HEK293T (cell line): ENCODE data around the gene LMNTD1.

Experiments
- CTCF ChIA-PET: fragments of 350-600 bp; formaldehyde crosslinking; extraction: SDS; loops from one replicate; lab custom pipeline; 2021; ENCODE audit warnings: antibody characterized with exemption, inconsistent platforms; lab: Yijun Ruan, JAX
- POLR2A ChIA-PET: fragments of 350-600 bp; formaldehyde crosslinking; extraction: SDS; loops from one replicate; lab custom pipeline; 2020; ENCODE audit warnings: antibody characterized with exemption, inconsistent platforms; lab: Yijun Ruan, JAX
- DNase-seq: peaks from one replicate; pipeline ENCODE4 v3.0.0; 2012; ENCODE audit warnings: mixed read lengths; ENCODE audit errors: extremely low spot score
- ARNT ChIP-seq: fragments of 450-650 bp; IDR thresholded peaks from 2 replicates; pipeline ENCODE4 v1.6.1; 2017; ENCODE audit warnings: mild to moderate bottlenecking
- BHLHE40 ChIP-seq: fragments of 450-650 bp; IDR thresholded peaks from 2 replicates; pipeline ENCODE4 v1.6.1; 2016; ENCODE audit warnings: mild to moderate bottlenecking, moderate library complexity, borderline replicate concordance
- CTBP1 ChIP-seq: fragments of 450-650 bp; IDR thresholded peaks from 2 replicates; pipeline ENCODE4 v1.6.1; 2016; ENCODE audit warnings: borderline replicate concordance
- ELF4 ChIP-seq: fragments of 450-650 bp; IDR thresholded peaks from 2 replicates; pipeline ENCODE4 v1.6.1; 2017; ENCODE audit warnings: antibody characterized with exemption
- FOXA1 ChIP-seq: fragments of 450-650 bp; IDR thresholded peaks from 2 replicates; pipeline ENCODE4 v1.6.1; 2016; ENCODE audit warnings: mild to moderate bottlenecking
- FOXK2 ChIP-seq: fragments of 450-650 bp; IDR thresholded peaks from 2 replicates; pipeline ENCODE4 v1.6.1; 2016; ENCODE audit warnings: mild to moderate bottlenecking
- FOXM1 ChIP-seq: fragments of 450-650 bp; IDR thresholded peaks from 2 replicates; pipeline ENCODE4 v1.6.1; 2017; ENCODE audit warnings: mild to moderate bottlenecking, borderline replicate concordance
- HDGF ChIP-seq: fragments of 450-650 bp; IDR thresholded peaks from 2 replicates; pipeline ENCODE4 v1.6.1; 2017; ENCODE audit warnings: antibody characterized with exemption, borderline replicate concordance
- L3MBTL2 ChIP-seq: fragments of 450-650 bp; conservative IDR thresholded peaks from 2 replicates; pipeline ENCODE4 v1.6.1; 2016; ENCODE audit warnings: mild to moderate bottlenecking
- LEF1 ChIP-seq: fragments of 450-650 bp; IDR thresholded peaks from 2 replicates; pipeline ENCODE4 v1.6.1; 2017; ENCODE audit warnings: mild to moderate bottlenecking, borderline replicate concordance
- NFRKB ChIP-seq: fragments of 450-650 bp; IDR thresholded peaks from 2 replicates; pipeline ENCODE4 v1.6.1; 2016; ENCODE audit warnings: mild to moderate bottlenecking, moderate library complexity
- PKNOX1 ChIP-seq: fragments of 450-650 bp; IDR thresholded peaks from 2 replicates; pipeline ENCODE4 v1.6.1; 2016
- SP1 ChIP-seq: fragments of 450-650 bp; IDR thresholded peaks from 2 replicates; pipeline ENCODE4 v1.6.1; 2017
- SUZ12 ChIP-seq: fragments of 450-650 bp; IDR thresholded peaks from 2 replicates; pipeline ENCODE4 v1.6.1; 2016; ENCODE audit warnings: mild to moderate bottlenecking
- TARDBP ChIP-seq: fragments of 450-650 bp; IDR thresholded peaks from 2 replicates; pipeline ENCODE4 v1.6.1; 2016
- ZNF384 ChIP-seq: fragments of 450-650 bp; IDR thresholded peaks from 2 replicates; pipeline ENCODE4 v1.6.1; 2016

Gene LMNTD1

GRCh38 chr12:25504744-25505143 is 48.3 kb downstream of the LMNTD1 start:
- ChIA-PET POLR2A (no interaction called here), CTCF (no interaction called here)
- TF ChIP-seq SUZ12 (no peak), NFRKB (no peak), HDGF (no peak), PKNOX1 (no peak), ELF4 (no peak), FOXM1 (no peak), L3MBTL2 (no peak), ZNF384 (no peak), TARDBP (no peak), FOXA1 (no peak), LEF1 (no peak), FOXK2 (no peak), SP1 (no peak), BHLHE40 (no peak), CTBP1 (no peak), ARNT (no peak)
- no peak for DNase-seq

- no peak for TF ChIP-seq LEF1
- no peak for TF ChIP-seq CTBP1
- TF ChIP-seq ELF4: no peak
- TF ChIP-seq ARNT: no peak
- TF ChIP-seq FOXM1: no peak
- no peak for TF ChIP-seq NFRKB
- no peak for TF ChIP-seq SUZ12
- no peak for TF ChIP-seq TARDBP
- TF ChIP-seq FOXK2: no peak
- no peak for TF ChIP-seq PKNOX1
- TF ChIP-seq L3MBTL2: no peak
- no peak for TF ChIP-seq ZNF384
- ChIA-PET CTCF (no interaction called here), POLR2A (no interaction called here)
These were observed 49.4 kb downstream of the LMNTD1 start for GRCh38 chr12:25503666-25504065.

GRCh38 chr12:25502596-25502995 is 50.5 kb downstream of the LMNTD1 start:
- POLR2A ChIA-PET: no interaction called here

More at GRCh38 chr12:25503666-25504065, 49.4 kb downstream of the LMNTD1 start:
- DNase-seq: no peak

GRCh38 chr12:25502118-25502517 is 51.0 kb downstream of the LMNTD1 start:
- TF ChIP-seq NFRKB (no peak), PKNOX1 (no peak), ARNT (no peak), HDGF (no peak), CTBP1 (no peak), LEF1 (no peak)
- ChIA-PET POLR2A (no interaction called here), CTCF (no interaction called here)
- DNase-seq: no peak

More at GRCh38 chr12:25502596-25502995, 50.5 kb downstream of the LMNTD1 start:
- no peak for DNase-seq
- TF ChIP-seq L3MBTL2: no peak
- TF ChIP-seq SUZ12: no peak
- TF ChIP-seq SP1: no peak
- no peak for TF ChIP-seq LEF1
- no peak for TF ChIP-seq FOXA1
- TF ChIP-seq BHLHE40: no peak
- no peak for TF ChIP-seq CTBP1
- no peak for TF ChIP-seq TARDBP
- no peak for TF ChIP-seq FOXK2
- no peak for TF ChIP-seq ARNT
- no peak for TF ChIP-seq NFRKB
- no peak for TF ChIP-seq PKNOX1
- no peak for TF ChIP-seq FOXM1
- no peak for TF ChIP-seq ELF4
- TF ChIP-seq ZNF384: no peak
- TF ChIP-seq HDGF: no peak
- CTCF ChIA-PET: no interaction called here

- no peak for DNase-seq
- TF ChIP-seq ARNT: no peak
- TF ChIP-seq HDGF: no peak
- TF ChIP-seq NFRKB: no peak
- no peak for TF ChIP-seq FOXA1
- no peak for TF ChIP-seq L3MBTL2
- no peak for TF ChIP-seq CTBP1
- CTCF ChIA-PET: no interaction called here
- POLR2A ChIA-PET: no interaction called here
These were observed 51.5 kb downstream of the LMNTD1 start for GRCh38 chr12:25501549-25501948.

- ChIA-PET POLR2A (no interaction called here), CTCF (no interaction called here)
- no peak for DNase-seq
- no peak for TF ChIP-seq FOXA1
- TF ChIP-seq ZNF384: no peak
- TF ChIP-seq ELF4: no peak
- no peak for TF ChIP-seq HDGF
- no peak for TF ChIP-seq FOXK2
- no peak for TF ChIP-seq SP1
- TF ChIP-seq PKNOX1: no peak
These were observed 52.4 kb downstream of the LMNTD1 start for GRCh38 chr12:25500651-25501050.
